ENCODE data around the gene CAMK2A.

Gene CAMK2A

GRCh38 chr5:150305557-150305956 is 16.0 kb upstream of the CAMK2A start:
- no peak overlapping the region for H3K4me3 ChIP-seq (ENCODE audit: low read depth, low read length)
- in situ Hi-C loops (cut with HindIII; ENCODE audit: low sequenced_read_pairs): no loop called here
- DNase-seq (ENCODE audit: low read depth): no peak
- no peak for TF ChIP-seq CTCF (IDR thresholded peaks at IDR 0.05; ENCODE audit: low read depth, low read length, missing control alignments)

GRCh38 chr5:150305095-150305494 is 15.5 kb upstream of the CAMK2A start:
- DNase-seq (ENCODE audit: low read depth): no peak

DNA sequence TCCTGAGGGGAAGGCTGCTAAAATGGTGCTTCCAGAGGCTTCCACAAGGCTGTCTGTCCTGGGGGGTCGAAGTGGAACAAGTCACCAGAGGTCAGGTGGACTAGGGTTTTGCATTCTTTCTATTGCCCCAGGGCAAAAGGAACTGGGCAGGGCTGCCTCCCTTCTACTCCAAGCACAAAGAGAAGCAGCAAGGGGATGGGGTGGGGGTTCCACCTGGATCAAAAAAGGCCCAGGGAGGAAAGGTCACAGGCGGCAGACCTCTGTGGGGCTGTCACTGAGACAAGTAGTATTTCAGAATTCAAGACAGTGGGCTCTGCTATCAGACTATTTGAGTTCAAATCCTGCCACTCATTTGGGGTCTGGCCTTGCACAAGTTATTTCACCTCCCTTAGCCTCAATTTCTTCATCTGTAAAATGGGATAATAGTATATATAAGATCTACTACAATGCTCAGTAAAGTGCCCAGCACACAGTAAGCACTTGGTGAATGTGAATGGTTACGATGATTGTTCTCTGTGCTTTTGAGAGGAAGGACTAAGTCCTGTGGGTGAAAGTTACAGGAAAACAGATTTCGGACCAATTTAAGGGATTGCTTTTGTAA is 15.0 kb upstream of the CAMK2A start:
- TF ChIP-seq CTCF (IDR thresholded peaks at IDR 0.05; ENCODE audit: low read depth, low read length, missing control alignments): no peak
- in situ Hi-C loops (cut with HindIII; ENCODE audit: low sequenced_read_pairs): no loop called here
- H3K4me3 ChIP-seq (ENCODE audit: low read depth, low read length): no peak overlapping the region
- DNase-seq (ENCODE audit: low read depth): no peak

More at GRCh38 chr5:150305095-150305494, 15.5 kb upstream of the CAMK2A start:
- no peak for TF ChIP-seq CTCF (IDR thresholded peaks at IDR 0.05; ENCODE audit: low read depth, low read length, missing control alignments)
- H3K4me3 ChIP-seq (ENCODE audit: low read depth, low read length): no peak overlapping the region
- in situ Hi-C loops (cut with HindIII; ENCODE audit: low sequenced_read_pairs): no loop called here

GRCh38 chr5:150303660-150304386 is 14.2 kb upstream of the CAMK2A start:
- no peak for TF ChIP-seq CTCF (IDR thresholded peaks at IDR 0.05; ENCODE audit: low read depth, low read length, missing control alignments)
- no peak for DNase-seq (ENCODE audit: low read depth)
- H3K4me3 ChIP-seq (ENCODE audit: low read depth, low read length): no peak overlapping the region
- in situ Hi-C loops (cut with HindIII; ENCODE audit: low sequenced_read_pairs): no loop called here

GRCh38 chr5:150303070-150303615 is 13.6 kb upstream of the CAMK2A start:
- DNase-seq (ENCODE audit: low read depth): peak; percentile 50
- peak overlapping the region; percentile 37 for H3K4me3 ChIP-seq (ENCODE audit: low read depth, low read length)
- in situ Hi-C loops (cut with HindIII; ENCODE audit: low sequenced_read_pairs): no loop called here
- TF ChIP-seq CTCF (IDR thresholded peaks at IDR 0.05; ENCODE audit: low read depth, low read length, missing control alignments): no peak

GRCh38 chr5:150302301-150303069 is 12.9 kb upstream of the CAMK2A start, which contains the start of gene ARSI:
Gene ARSI (minus strand): TSS chr5:150302905. CDS start chr5:150302373, 532 bp downstream.
- peak; percentile 9 for TF ChIP-seq CTCF (IDR thresholded peaks at IDR 0.05; ENCODE audit: low read depth, low read length, missing control alignments)
- no peak for DNase-seq (ENCODE audit: low read depth)
- peak within 1 kb of the TSS; percentile 37 for H3K4me3 ChIP-seq (ENCODE audit: low read depth, low read length)
- in situ Hi-C loops (cut with HindIII; ENCODE audit: low sequenced_read_pairs): no loop called here

Measured in astrocyte of the cerebellum (primary cell).